HepG2 (cell line): ENCODE results near the gene SLC7A4.

Experiments used
- ASH2L ChIP-seq: fragments of 300-600, 200-600 bp; sonication (generic); IDR thresholded peaks from 2 replicates; pipeline ENCODE4 v1.7.0; 2017; ENCODE audit warnings: low read depth, mild to moderate bottlenecking, moderate library complexity, mixed read lengths, low read length; ENCODE audit not compliant: insufficient read length
- CHD2 ChIP-seq: IDR thresholded peaks from 2 replicates; pipeline ENCODE4 v1.6.1; 2011; ENCODE audit warnings: low read depth, low read length, improper control_type of control experiment
- MAFF ChIP-seq: IDR thresholded peaks from 2 replicates; pipeline ENCODE4 v1.6.1; 2011; ENCODE audit warnings: low read depth, low read length, improper control_type of control experiment
- ZFP36 ChIP-seq: fragments of 150-350 bp; IDR thresholded peaks from 2 replicates; pipeline ENCODE4 v1.6.1; 2018; ENCODE audit warnings: borderline replicate concordance, low read length, low read depth; ENCODE audit not compliant: partially characterized antibody
- ZNF24 ChIP-seq: fragments of 450-650 bp; IDR thresholded peaks from 2 replicates; pipeline ENCODE4 v1.6.1; 2017; ENCODE audit warnings: antibody characterized with exemption, mild to moderate bottlenecking

DNA sequence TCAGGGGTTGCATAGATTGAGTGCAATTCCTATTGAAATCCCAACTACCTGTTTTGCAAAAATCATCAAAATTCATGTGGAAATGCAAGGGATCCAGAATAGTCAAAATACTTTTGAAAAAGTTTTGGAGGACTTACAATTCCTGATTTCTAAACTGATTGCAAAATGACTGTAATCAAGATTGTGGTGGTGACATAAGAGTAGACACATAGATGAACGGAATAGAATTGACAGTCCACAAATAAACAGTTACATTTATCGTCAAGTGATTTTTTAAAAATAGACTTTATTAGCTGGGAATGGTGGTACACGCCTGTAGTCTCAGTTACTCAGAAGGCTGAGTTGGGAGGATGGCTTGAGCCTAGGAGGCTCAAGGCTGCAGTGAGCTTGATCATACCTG lies 2.6 kb upstream of the SLC7A4 start:
- TF ChIP-seq ASH2L (no peak), MAFF (no peak), ZNF24 (no peak), ZFP36 (no peak), CHD2 (no peak)
